Spleen (tissue), 11 donors: Measurements from ENCODE around the gene MUC5B. TPM values are rescaled to one million over a fixed set of nuclear protein-coding genes. Genes with fewer than 3 reads are reported as not detected.
"Not testable (repeated sequence)": the region's sequence is repeated elsewhere in the genome, so short reads cannot be mapped to it uniquely, and the experiment has no call there.

Experiments
- DNase-seq: peaks from one replicate; pipeline ENCODE4 v3.0.0-alpha.2; 2020
- H3K27ac ChIP-seq, 8 donors: fragments of 200-600 bp; sonication (generic) in 7 of 8; 1 replicate in 4 of 8; 2 replicates in 4 of 8; pipeline versions ENCODE4 v1.5.0 to v1.8.0; 2016 to 2021; ENCODE audit warnings: inconsistent platforms in 4 of 8, mild to moderate bottlenecking in 4 of 8, moderate library complexity in 1 of 8
- H3K27me3 ChIP-seq, 7 donors: fragments of 200-600 bp; sonication (generic) in 6 of 7; replicated peaks in 1 of 7; 1 replicate in 4 of 7; 2 replicates in 3 of 7; pipeline versions ENCODE4 v1.5.0 to v1.8.0; 2016 to 2021; ENCODE audit warnings: inconsistent platforms in 3 of 7, mild to moderate bottlenecking in 1 of 7
- H3K36me3 ChIP-seq, 6 donors: fragments of 200-600 bp; sonication (generic) in 5 of 6; 1 replicate in 4 of 6; 2 replicates in 2 of 6; pipeline versions ENCODE4 v1.5.0 to v1.8.0; 2016 to 2021; ENCODE audit warnings: inconsistent platforms in 2 of 6
- H3K4me1 ChIP-seq, 6 donors: fragments of 200-600 bp; sonication (generic) in 5 of 6; 1 replicate in 3 of 6; 2 replicates in 3 of 6; pipeline versions ENCODE4 v1.5.0 to v1.8.0; 2016 to 2021; ENCODE audit warnings: inconsistent platforms in 3 of 6
- H3K4me3 ChIP-seq, 8 donors: fragments of 200-600 bp; sonication (generic) in 7 of 8; 1 replicate in 4 of 8; 2 replicates in 4 of 8; pipeline versions ENCODE4 v1.5.0 to v1.8.0; 2016 to 2021; ENCODE audit warnings: inconsistent platforms in 4 of 8, mild to moderate bottlenecking in 4 of 8, moderate library complexity in 2 of 8
- H3K9me3 ChIP-seq, 8 donors: fragments of 200-600 bp; sonication (generic) in 7 of 8; 1 replicate in 4 of 8; 2 replicates in 4 of 8; pipeline versions ENCODE4 v1.5.0 to v1.8.0; 2016 to 2021; ENCODE audit warnings: inconsistent platforms in 4 of 8
- CTCF ChIP-seq, 11 experiments: fragments of 200-600 bp in 7 of 11; fragments of 450-650 bp in 4 of 11; sonication (generic) in 4 of 11; IDR thresholded peaks in 8 of 11; conservative IDR thresholded peaks in 3 of 11; 1 replicate in 7 of 11; 2 replicates in 4 of 11; pipeline versions ENCODE4 v1.4.0 to v1.8.0; 2016 to 2021; ENCODE audit warnings: antibody characterized with exemption in 11 of 11, inconsistent platforms in 4 of 11, mild to moderate bottlenecking in 1 of 11
- POLR2A ChIP-seq, 3 donors: fragments of 450-650 bp; IDR thresholded peaks; one replicate each; pipeline ENCODE4 v1.5.1; 2017; ENCODE audit warnings: antibody characterized with exemption in 3 of 3, mild to moderate bottlenecking in 1 of 3
- POLR2AphosphoS5 ChIP-seq, 3 donors: sonication (generic); formaldehyde crosslinking; IDR thresholded peaks; one replicate each; pipeline ENCODE4 v1.5.1; 2017; ENCODE audit warnings: antibody characterized with exemption in 3 of 3
- WGBS, 5 donors: extraction: QIAGEN DNeasy Blood & Tissue Kit in 3 of 5; methylation state at CpG; one replicate each; pipeline versions ENCODE4 v1.1.5 to v1.1.7; 2013 to 2018; 5-methylcytosine and 5-hydroxymethylcytosine counted together
- intact Hi-C: fragments of 100-400 bp; cut with DNase I; formaldehyde crosslinking; loops from one replicate; pipeline ENCODE4 v1.15.0; 2023; ENCODE audit warnings: low total_unique reads
- polyA plus RNA-seq, 3 donors: library from polyadenylated mRNA; stranded (reverse); fragments of 200-250 nt; gene quantifications; one replicate each; pipeline ENCODE4 v1.2.1, GENCODE V29; 2013
- total RNA-seq, 7 donors: library from RNA; depleted of rRNA in 3 of 7; stranded (reverse); fragments of >200 nt in 3 of 7; fragmentation: NEBNext Ultra II Directional in 4 of 7; extraction: Animal tissue kit (Norgen Biotek cat#: 25700) in 4 of 7; gene quantifications; one replicate each; pipeline versions ENCODE4 v1.1.0 to v1.2.1, GENCODE V29; 2016 to 2021
- donor health status: healthy with polysubstance abuse.
- donor health status: DM: no; HTN: no; CAD: no; lungs with moderate emphysema.
- donor health status: DM: no; HTN: no; CAD: no.
- donor health status: Bipolar disorder and iron deficiency.
- donor health status: healthy.
- donor health status: DM: no; HTN: no; CAD: no.
- donor health status: DM: yes; HTN: yes; CAD: no.

Gene MUC5B
- total and polyA plus RNA-seq, 10 donors: under 0.01 to 0.09 (median under 0.01) TPM; not detected in 7

GRCh38 chr11:1180171-1180570 is 42.7 kb upstream of the MUC5B start:
- Histone ChIP-seq H3K36me3 (no peaks in the 10 kb centered on the region), H3K4me1 (no peaks in the 10 kb centered on the region), H3K27me3 (peaks cover 0 to 29% (median 0%) of the 10 kb centered on the region in 7 donors), H3K27ac (no peak overlapping the region), H3K4me3 (no peak overlapping the region), H3K9me3 (no peaks in the 10 kb centered on the region)
- intact Hi-C loops: no loop called here
- WGBS, 5 donors: 80 to 96% (median 84%) methylated on average over 12 to 15 of the region's 15 CpGs; no CpG with 5 or more reads in 1 of the 5 donors
- DNase-seq: no peak
- TF ChIP-seq POLR2A (IDR thresholded peaks at IDR 0.05): no peak
- no peak for TF ChIP-seq CTCF (IDR thresholded peaks at IDR 0.05 in 8 of 11, conservative IDR thresholded peaks at IDR 0.05 in 3 of 11)
- no peak for TF ChIP-seq POLR2AphosphoS5 (IDR thresholded peaks at IDR 0.05)

GRCh38 chr11:1180947-1181391 is 41.9 kb upstream of the MUC5B start:
- Histone ChIP-seq H3K27ac (no peak overlapping the region), H3K9me3 (no peaks in the 10 kb centered on the region), H3K4me3 (no peak overlapping the region), H3K4me1 (no peaks in the 10 kb centered on the region), H3K36me3 (no peaks in the 10 kb centered on the region), H3K27me3 (peaks cover 0 to 29% (median 0%) of the 10 kb centered on the region in 7 donors)
- TF ChIP-seq CTCF (IDR thresholded peaks at IDR 0.05 in 8 of 11, conservative IDR thresholded peaks at IDR 0.05 in 3 of 11): no peak
- TF ChIP-seq POLR2A (IDR thresholded peaks at IDR 0.05): no peak
- TF ChIP-seq POLR2AphosphoS5 (IDR thresholded peaks at IDR 0.05): no peak
- WGBS, 5 donors: 85 to 95% (median 89%) methylated on average over 21 to 29 of the region's 29 CpGs
- intact Hi-C loops: no loop called here
- DNase-seq: no peak

- Histone ChIP-seq H3K36me3 (no peaks in the 10 kb centered on the region), H3K9me3 (no peaks in the 10 kb centered on the region), H3K4me3 (no peak overlapping the region), H3K27me3 (peaks cover 0 to 29% (median 0%) of the 10 kb centered on the region in 7 donors), H3K4me1 (no peaks in the 10 kb centered on the region), H3K27ac (no peak overlapping the region)
- 77 to 92% (median 83%) methylated on average over 3 to 10 of the region's 10 CpGs for WGBS, 5 donors
- DNase-seq: no peak
- TF ChIP-seq CTCF (IDR thresholded peaks at IDR 0.05 in 8 of 11, conservative IDR thresholded peaks at IDR 0.05 in 3 of 11) (no peak), POLR2AphosphoS5 (IDR thresholded peaks at IDR 0.05) (no peak), POLR2A (IDR thresholded peaks at IDR 0.05) (no peak)
- intact Hi-C loops: no loop called here
Observed at GRCh38 chr11:1181420-1181819, 41.4 kb upstream of the MUC5B start.

- no peaks in the 10 kb centered on the region for H3K9me3 ChIP-seq
- no peak for DNase-seq
- 66 to 88% (median 83%) methylated on average over 25 to 41 of the region's 41 CpGs for whole genome bisulfite sequencing, 5 donors
Observed at GRCh38 chr11:1181853-1182535, 40.9 kb upstream of the MUC5B start.

GRCh38 chr11:1184139-1184538 is 38.7 kb upstream of the MUC5B start:
- H3K36me3 ChIP-seq, H3K9me3 ChIP-seq, DNase-seq, H3K27ac ChIP-seq, H3K4me1 ChIP-seq, H3K4me3 ChIP-seq, intact Hi-C loops: not testable (repeated sequence)
- WGBS, 5 donors: 94 to 98% (median 95%) methylated on average over 10 to 19 of the region's 22 CpGs; no CpG with 5 or more reads in 1 of the 5 donors
- peaks cover 0 to 23% (median 0%) of the 10 kb centered on the region in 7 donors for H3K27me3 ChIP-seq

More at GRCh38 chr11:1181853-1182535, 40.9 kb upstream of the MUC5B start:
- no peak for TF ChIP-seq POLR2AphosphoS5 (IDR thresholded peaks at IDR 0.05)
- intact Hi-C loops: no loop called here
- H3K4me3 ChIP-seq: no peak overlapping the region
- no peaks in the 10 kb centered on the region for H3K36me3 ChIP-seq
- no peaks in the 10 kb centered on the region for H3K4me1 ChIP-seq
- H3K27ac ChIP-seq: no peak overlapping the region
- peaks cover 0 to 29% (median 0%) of the 10 kb centered on the region in 7 donors for H3K27me3 ChIP-seq

- H3K9me3 ChIP-seq, H3K36me3 ChIP-seq, H3K4me1 ChIP-seq, intact Hi-C loops, H3K27ac ChIP-seq, H3K4me3 ChIP-seq: not testable (repeated sequence)
- peak; percentile 6 for DNase-seq
- peaks cover 0 to 16% (median 0%) of the 10 kb centered on the region in 7 donors for H3K27me3 ChIP-seq
- WGBS, 5 donors: 78 to 84% (median 80%) methylated on average over 10 to 15 of the region's 15 CpGs
Observed at GRCh38 chr11:1188451-1189130, 34.3 kb upstream of the MUC5B start.

- H3K4me3 ChIP-seq, H3K27ac ChIP-seq, H3K4me1 ChIP-seq, H3K9me3 ChIP-seq, H3K36me3 ChIP-seq, intact Hi-C loops: not testable (repeated sequence)
- H3K27me3 ChIP-seq: peaks cover 0 to 21% (median 0%) of the 10 kb centered on the region in 7 donors
- WGBS, 5 donors: 72 to 84% (median 79%) methylated on average over 4 to 12 of the region's 12 CpGs
- DNase-seq: peak; percentile 38
Observed at GRCh38 chr11:1189816-1190215, 33.0 kb upstream of the MUC5B start.
